Femur (tissue), 1 donor: Measurements from ENCODE around the gene EPX.

ENCODE experiments used
- DNase-seq: peaks from one replicate; pipeline ENCODE4 v3.0.0-alpha.2; 2017

EPX gene

DNA sequence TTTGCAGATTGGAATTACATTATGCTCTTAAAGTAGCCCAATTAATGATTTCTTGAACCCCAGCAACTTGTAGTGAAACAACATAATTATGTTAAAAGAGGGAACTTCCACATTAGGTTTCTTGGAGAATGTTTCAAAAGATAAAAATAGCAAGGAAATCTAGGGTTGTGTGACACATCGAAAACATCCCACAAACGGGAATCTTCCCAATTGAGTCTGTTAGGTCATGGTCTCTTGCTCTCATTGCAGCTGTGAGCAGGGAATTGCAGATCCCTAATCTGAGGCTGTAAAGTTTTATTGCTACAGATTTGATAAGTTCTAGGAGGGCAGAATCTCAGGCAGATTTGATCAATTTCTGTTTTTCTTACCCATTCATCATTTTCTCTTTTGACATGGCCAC, 39.1 kb downstream of the EPX start:
- DNase-seq: no peak

DNA sequence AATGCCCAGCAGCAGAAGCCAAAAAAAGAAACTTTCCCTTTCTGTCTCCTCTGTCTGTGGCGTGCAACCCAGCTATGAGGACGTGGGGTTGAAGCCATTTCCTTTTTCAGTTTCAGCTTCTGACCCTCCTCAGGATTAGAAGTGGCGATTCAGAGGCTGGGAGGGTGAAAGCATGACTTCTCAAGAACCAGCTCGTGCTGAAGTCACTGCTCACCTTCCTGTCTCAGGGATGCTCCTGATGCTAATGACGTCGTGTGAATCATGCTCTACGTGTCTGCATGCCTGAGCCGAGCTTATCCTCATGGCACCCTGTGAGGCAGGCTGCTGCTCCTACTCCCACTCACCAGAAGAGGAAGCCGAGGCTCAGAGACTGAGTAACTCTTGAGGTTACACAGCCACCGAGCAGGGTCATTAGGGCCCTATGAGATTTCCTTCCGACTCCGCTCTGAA, 40.2 kb downstream of the EPX start:
- no peak for DNase-seq

DNA sequence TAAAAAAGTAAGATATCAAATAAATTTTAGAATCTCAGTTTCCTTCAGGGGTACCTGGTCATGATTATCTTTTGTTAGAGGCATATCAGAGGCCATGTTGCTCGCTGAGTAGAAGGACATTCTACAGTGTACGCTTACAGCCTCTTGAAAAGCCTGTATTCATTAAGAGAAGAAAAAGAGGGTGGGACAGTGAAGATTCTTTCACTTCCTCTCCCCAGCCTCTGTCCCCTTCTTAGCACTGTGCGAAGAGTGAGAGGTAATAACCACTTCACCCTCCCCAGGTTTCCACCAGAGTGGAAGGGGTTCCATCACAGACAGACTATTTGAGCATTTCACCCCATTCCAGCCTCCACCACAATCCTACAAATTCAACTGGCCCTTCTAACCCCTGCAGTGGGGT, 41.0 kb downstream of the EPX start:
- no peak for DNase-seq

DNA sequence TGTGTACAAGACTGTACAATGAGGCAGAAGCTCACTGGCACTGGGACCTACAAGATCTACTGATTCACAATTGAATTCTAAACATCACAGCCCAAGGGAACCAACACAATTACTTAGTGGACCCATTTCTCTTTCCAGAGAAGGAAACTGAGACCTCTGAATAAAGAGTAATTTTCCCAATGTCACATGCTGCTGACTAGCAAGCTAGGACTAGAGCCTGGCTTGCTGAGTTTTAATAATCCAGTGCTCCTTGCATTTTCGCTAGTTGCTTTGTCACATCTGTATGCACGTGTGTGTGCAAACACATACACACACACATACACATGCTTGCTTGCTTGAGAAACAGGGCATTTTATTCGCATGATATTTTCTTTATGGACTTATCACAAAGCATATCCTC, 42.0 kb downstream of the EPX start:
- DNase-seq: no peak

DNA sequence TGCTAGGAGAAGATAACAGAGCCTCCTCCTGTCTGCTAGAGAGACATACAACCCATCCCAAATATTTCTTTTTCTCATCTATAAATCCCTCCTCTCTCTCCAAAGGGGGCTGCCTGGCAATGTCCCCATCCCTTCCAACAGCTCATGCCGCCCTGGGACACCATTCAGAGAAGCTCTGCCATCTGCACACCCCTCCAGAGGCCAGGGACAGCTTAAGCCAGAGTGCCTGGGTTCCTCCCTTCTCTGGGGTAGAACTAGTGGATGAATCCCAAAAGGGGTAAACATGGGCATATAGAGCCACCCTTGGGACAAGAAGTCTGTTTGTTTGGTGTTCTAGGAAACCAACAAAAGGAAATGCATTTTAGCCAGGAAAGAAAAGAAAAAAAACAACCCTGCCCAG, 43.3 kb downstream of the EPX start:
- DNase-seq: no peak

DNA sequence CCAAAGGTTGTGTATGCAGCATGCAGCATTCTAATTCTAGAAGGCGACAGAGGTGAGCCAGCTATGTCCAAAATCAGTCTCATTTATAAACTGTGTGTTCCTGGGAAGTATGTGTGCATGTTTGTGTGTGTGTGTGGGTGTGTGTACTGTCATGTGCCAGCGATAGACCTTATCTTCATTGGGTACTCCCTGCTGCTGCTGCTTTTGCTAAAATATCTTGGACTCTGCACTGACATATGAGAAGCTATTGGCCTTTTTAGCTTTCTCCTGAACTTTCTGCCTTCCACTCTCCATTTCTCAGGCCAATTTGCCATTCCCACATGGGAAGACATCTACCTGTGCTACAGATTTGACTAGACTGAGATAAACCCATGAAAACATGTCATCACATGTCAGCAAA, 43.9 kb downstream of the EPX start:
- no peak for DNase-seq

- no peak for DNase-seq
These were observed 45.7 kb downstream of the EPX start, which contains the start of gene LPO for GRCh38 chr17:58238147-58238634. Gene LPO (plus strand): TSS chr17:58238584. CDS start chr17:58242980, 4,396 bp downstream.

- no peak for DNase-seq
These were observed 47.5 kb downstream of the EPX start for GRCh38 chr17:58239987-58240386.

DNA sequence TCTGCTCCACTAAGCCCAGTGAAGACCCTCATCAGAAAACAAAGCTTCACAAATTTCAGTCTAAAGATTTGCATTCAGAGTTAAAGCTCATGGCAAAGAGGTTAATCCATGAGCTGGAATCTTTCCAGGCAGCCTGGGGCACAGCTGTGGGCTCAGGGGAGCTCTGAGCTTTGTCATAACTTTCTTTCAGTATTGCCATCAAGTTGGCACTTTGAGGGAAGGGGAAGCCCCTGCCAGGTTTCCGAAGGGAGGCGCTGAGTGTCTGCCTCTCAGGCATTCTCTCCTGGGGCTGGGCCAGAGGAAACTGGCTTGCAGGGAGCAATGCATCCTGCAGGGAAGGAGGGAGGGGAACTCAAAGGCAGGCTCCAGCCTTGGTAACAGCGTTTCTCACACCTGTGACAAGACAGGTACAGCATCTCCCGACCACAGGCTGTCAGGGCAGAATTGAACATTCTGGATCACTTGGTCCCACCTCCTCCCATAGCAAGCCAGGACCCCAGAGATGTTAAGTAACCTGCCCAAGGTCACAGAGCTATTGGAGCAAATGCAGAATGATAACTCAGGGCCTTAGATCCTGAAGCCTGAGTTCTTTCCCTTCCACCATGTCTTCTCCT, 49.8 kb downstream of the EPX start:
- no peak for DNase-seq

- DNase-seq: no peak
These were observed 52.4 kb downstream of the EPX start for GRCh38 chr17:58244963-58245362.

GRCh38 chr17:58245428-58246103, 53.0 kb downstream of the EPX start:
- DNase-seq: no peak

DNA sequence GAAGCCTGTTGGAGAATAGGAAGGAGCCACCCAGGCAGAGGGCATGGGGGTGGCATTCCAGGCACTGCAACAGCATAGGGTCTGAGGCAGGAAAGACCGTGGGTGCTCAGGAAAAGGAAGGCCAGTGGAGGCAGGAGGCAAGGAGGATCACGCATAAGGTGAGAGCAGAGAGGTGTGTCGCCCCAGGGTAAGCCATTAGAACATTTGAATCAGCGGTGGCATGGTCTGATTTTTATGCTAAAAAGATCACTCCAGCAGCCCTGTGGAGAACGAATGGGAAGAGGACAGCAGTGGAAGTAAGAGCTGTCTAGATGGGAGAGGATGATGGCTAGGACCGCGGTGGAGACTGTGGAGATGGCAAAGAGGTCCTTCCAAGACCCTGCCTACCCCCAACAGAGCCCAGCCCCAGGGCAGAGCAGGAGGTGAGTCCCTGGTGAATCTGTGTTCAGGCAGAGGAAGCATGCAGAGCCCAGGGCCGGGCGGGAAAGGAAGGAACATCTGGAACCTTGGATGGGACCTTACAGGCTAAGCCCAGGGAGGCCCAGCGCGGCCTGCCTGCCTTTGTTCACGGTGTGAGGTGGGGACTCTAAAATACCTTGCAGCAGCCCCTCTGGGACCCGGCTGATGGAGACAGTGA, 53.7 kb downstream of the EPX start:
- DNase-seq: no peak

GRCh38 chr17:58246781-58247180, 54.3 kb downstream of the EPX start:
- DNase-seq: no peak

DNA sequence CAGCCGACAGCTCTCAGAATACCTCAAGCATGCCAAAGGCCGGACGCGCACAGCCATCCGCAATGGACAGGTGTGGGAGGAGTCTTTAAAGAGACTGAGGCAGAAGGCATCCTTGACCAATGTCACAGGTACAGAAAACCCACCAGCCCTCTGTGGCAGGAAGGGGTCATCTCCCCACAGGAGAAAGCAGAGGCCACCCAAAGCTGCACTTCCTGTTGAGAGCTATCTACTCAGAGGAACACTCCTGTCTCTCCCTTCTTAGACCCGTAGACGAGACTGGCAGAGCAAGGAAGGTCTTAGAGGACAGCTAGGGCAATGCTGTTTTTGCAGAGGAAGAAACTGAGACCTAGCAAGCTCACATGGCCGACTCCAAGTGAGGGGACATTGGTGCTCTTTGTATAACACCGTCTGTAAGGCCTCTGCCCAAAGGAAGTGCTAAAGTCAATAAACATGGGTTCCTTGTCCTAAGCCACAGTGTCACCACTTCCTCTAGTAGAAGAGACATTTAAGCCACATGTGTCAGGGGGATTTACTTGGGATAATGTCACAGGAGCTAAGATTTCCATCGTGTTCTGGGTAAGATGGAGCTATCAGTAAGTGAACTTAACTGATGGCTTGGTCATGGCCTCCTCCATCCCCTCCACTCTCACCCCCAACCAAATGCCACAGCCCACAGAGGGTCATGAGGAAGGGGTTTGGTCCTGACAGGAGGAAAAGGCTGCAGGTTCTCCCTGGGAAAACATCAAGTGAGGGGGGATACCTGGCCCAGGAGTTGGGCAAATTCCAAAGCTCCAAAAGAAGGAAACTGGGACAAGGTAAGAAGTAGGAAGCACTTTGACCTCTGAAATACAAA, 55.2 kb downstream of the EPX start:
- no peak for DNase-seq

GRCh38 chr17:58248955-58249269, 56.4 kb downstream of the EPX start:
- no peak for DNase-seq

GRCh38 chr17:58249270-58250133, 57.0 kb downstream of the EPX start:
- DNase-seq: peak; percentile 81

GRCh38 chr17:58250344-58251011, 58.0 kb downstream of the EPX start:
- DNase-seq: no peak

DNA sequence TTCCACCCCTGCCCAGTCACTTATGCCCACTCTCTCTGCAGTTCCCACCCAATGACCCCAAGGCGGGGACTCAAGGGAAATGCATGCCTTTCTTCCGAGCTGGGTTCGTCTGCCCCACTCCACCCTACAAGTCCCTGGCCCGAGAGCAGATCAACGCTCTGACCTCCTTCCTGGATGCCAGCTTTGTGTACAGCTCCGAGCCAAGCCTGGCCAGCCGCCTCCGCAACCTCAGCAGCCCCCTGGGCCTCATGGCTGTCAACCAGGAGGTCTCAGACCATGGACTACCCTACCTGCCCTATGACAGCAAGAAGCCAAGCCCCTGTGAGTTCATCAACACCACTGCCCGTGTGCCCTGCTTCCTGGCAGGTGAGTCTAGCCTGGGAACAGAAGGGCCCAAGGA, 59.6 kb downstream of the EPX start:
- no peak for DNase-seq

- DNase-seq: no peak
These were observed 60.6 kb downstream of the EPX start for GRCh38 chr17:58253082-58253481.
